ENCODE results near the gene MUC13. TPM values are rescaled to one million over a fixed set of nuclear protein-coding genes. Genes with fewer than 3 reads are reported as not detected.
A peak's percentile ranks its signal among the peaks of the same experiment; 100 is the strongest.

The MUC13 gene
- total and polyA plus RNA-seq, 2 of the 4 experiments (the other 2 are of a cell fraction): not detected

DNA sequence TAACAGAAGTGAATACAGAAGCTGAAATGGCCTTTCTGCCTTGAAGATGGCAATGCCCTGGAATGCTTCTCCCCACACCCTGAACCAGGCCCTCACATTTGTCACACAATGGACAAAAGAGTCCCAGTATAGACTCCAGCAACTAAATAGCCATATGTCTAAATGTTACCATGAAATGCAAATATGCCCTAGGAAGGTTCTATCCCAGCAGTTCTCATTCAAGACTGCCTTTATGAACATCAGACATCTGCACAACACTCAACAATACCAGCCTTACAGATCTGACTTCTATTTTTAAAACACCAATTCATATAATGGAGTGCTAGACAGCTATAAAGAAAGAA lies 55.2 kb downstream of the MUC13 start:
- Histone ChIP-seq H3K4me2 (ENCODE audit: low read depth, low read length) (peak overlapping the region; percentile 61), H3K36me3 (ENCODE audit: control insufficient read depth, insufficient read depth, low read length) (no peaks in the 10 kb centered on the region; the same call in none of the 2 replicates), H3K27ac (ENCODE audit: insufficient read depth, low read length) (0 out of 2 replicates have a peak overlapping the region, but pooled peaks have one; percentile 30), H3K56ac (ENCODE audit: extremely low read depth, insufficient read depth, low read length) (peak overlapping the region; percentile 58; the same call in 1 of the 2 replicates), H2AFZ (replicated peaks; ENCODE audit: low read length, poor library complexity) (no peak overlapping the region), H3K27me3 (ENCODE audit: control insufficient read depth, insufficient read depth, low read length) (no peaks in the 10 kb centered on the region), H2BK15ac (ENCODE audit: low read depth, low read length) (0 out of 3 replicates have a peak overlapping the region, but pooled peaks have one; percentile 12), H3K4me1 (ENCODE audit: control insufficient read depth, insufficient read depth, low read length) (peaks cover 27% of the 10 kb centered on the region), H3K14ac (replicated peaks; ENCODE audit: low read depth, low read length) (peak overlapping the region; percentile 23; the same call in 1 of the 2 replicates), H3K18ac (ENCODE audit: low read depth, low read length) (peak overlapping the region; percentile 14), H3K4me3 (ENCODE audit: insufficient read depth, low read depth, low read length) (no peak overlapping the region), H2AK5ac (ENCODE audit: low read depth, low read length) (peak overlapping the region; percentile 35; the same call in 1 of the 2 replicates), H2BK20ac (ENCODE audit: low read depth, low read length) (peak overlapping the region; percentile 58; the same call in 1 of the 2 replicates), H3K9me1 (ENCODE audit: insufficient read depth, low read length) (peaks cover 34% of the 10 kb centered on the region), H4K91ac (ENCODE audit: insufficient read depth, low read depth, low read length) (peak overlapping the region; percentile 16; the same call in 1 of the 2 replicates), H3K4ac (ENCODE audit: low read depth, low read length) (peak overlapping the region; percentile 74; the same call in 1 of the 2 replicates), H4K5ac (ENCODE audit: low read depth, low read length) (no peak overlapping the region; the same call in 1 of the 2 replicates), H3K79me1 (ENCODE audit: low read depth in 1 of 2, low read length in 2 of 2) (peaks cover 18 to 72% of the 10 kb centered on the region in 2 experiments; a peak in 3 of 4 replicates), H3K9me3 (ENCODE audit: control insufficient read depth, insufficient read depth, low read length) (no peaks in the 10 kb centered on the region), H3K9ac (ENCODE audit: low read depth, low read length) (no peak overlapping the region), H4K20me1 (ENCODE audit: insufficient read depth, low read length) (peaks cover 17% of the 10 kb centered on the region), H4K8ac (ENCODE audit: low read depth in 2 of 2, low read length in 2 of 2) (peak overlapping the region; percentile 2 to 57; a peak in 3 of 4 replicates), H3K23ac (ENCODE audit: low read depth, low read length) (peak overlapping the region; percentile 39), H2BK120ac (ENCODE audit: low read depth, low read length) (peak overlapping the region; percentile 73), H2AK9ac (replicated peaks; ENCODE audit: low read depth, low read length, poor library complexity) (no peak overlapping the region), H2BK5ac (ENCODE audit: low read depth, low read length, poor library complexity, severe bottlenecking) (peak overlapping the region; percentile 61)
- dilution Hi-C loops (cut with HindIII; ENCODE audit: low sequenced_read_pairs, unreplicated experiment) (loop anchor here (25.0 kb wide), 1 partner anchor 117 kb away; no protein-coding TSS in a partner anchor), in situ Hi-C loops (cut with MboI; ENCODE audit: low sequenced_read_pairs) (no loop called here), intact Hi-C loops (cut with micrococcal nuclease) (loop anchor here (2.0 kb wide), 1 partner anchor 21 kb away; no protein-coding TSS in a partner anchor)
- ChIA-PET CTCF (no interaction called here), POLR2A (ENCODE audit: unreplicated experiment) (interaction anchor here (0.6 kb wide), 1 partner anchor 73 kb away, joined by 3 read pairs; no protein-coding TSS in a partner anchor)
- BruUV-seq (replicated peaks): no TSS peak
- TF ChIP-seq CEBPB (IDR thresholded peaks at IDR 0.05; ENCODE audit: low read depth, low read length) (no peak), CHD1 (IDR thresholded peaks at IDR 0.05; ENCODE audit: low read depth, low read length) (no peak), NFE2L2 (IDR thresholded peaks at IDR 0.05; ENCODE audit: low read depth, low read length) (no peak), RAD21 (IDR thresholded peaks at IDR 0.05; ENCODE audit: low read length) (no peak), BHLHE40 (IDR thresholded peaks at IDR 0.05; ENCODE audit: low read depth, low read length) (no peak), MXI1 (IDR thresholded peaks at IDR 0.05; ENCODE audit: borderline replicate concordance, low read depth, low read length) (no peak)
- DNase-seq: no peak
- no peak for ATAC-seq (ENCODE audit: low read depth)
